Measurements from ENCODE around the gene NOTCH3. TPM values are rescaled to one million over a fixed set of nuclear protein-coding genes. Genes with fewer than 3 reads are reported as not detected.

NOTCH3 gene
- total and polyA plus RNA-seq, 2 of the 8 experiments (the other 6 are each of a cell fraction or from before 2014, with no cell fraction given), result 37.5 to 107 TPM

DNA sequence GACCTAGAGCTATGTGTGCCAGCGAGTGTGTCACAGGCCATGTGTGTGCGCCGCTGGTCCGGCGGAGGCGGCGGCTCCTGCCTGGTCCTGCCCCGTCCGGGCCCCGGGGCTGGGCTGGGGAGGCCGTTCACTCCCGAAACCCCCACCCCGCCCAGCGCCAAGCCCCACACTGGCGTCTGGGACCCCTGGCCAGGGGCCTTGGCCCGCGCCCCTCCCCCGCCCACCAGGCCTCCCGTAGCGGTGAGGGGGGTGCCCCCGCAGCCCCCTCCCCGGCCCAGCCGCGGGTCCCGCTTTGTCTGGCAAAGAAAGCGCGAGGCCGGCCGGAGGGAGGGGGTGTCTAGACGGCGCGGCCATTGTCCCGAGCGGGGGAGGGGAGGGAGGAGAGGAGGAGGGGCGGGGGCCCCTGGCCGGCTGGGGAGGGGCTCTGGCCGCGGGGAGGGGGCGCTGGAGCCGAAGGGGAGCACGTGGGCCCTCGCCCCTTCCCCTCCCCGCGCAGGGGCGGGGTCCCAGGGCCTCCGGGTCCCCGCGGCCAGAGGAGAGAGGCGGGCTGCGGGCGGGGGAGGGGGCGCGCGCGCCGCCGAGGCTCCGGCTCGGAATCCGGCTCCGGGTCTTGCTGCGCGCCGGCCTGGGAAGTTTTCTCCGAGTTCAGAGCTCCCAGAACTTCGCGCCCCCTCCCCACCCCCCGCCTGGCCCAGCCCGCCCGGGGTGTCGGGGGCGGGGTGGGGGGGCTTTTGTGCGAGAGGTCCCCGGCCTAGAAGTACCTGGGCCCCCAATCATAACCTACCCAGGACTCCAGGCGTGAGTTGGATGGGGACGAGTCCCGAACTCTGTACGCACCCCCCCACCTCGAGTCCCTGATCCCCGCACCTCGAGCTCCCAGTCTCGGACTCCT, 888 bp downstream of the NOTCH3 start (continued):
- TF ChIP-seq TAF7 (optimal IDR thresholded peaks at IDR 0.05; ENCODE audit: borderline replicate concordance, low read depth, low read length) (no peak), GABPA (IDR thresholded peaks at IDR 0.05; ENCODE audit: borderline replicate concordance, insufficient read depth, low read length) (no peak), ASH2L (IDR thresholded peaks at IDR 0.05; ENCODE audit: low read length) (peak; percentile 52), HDAC6 (IDR thresholded peaks at IDR 0.05; ENCODE audit: low read depth, low read length) (no peak), CREB1 (IDR thresholded peaks at IDR 0.05) (0 out of 2 replicates have a peak, but pooled peaks have one; percentile 15), EZH2 (IDR thresholded peaks at IDR 0.05; ENCODE audit: low read depth, low read length, severe bottlenecking) (no peak), KDM5A (IDR thresholded peaks at IDR 0.05; ENCODE audit: low read length) (no peak), EGR1 (IDR thresholded peaks at IDR 0.05; ENCODE audit: borderline replicate concordance, low read depth, low read length) (peak; percentile 81; the same call in 1 of the 2 replicates), TAF1 (IDR thresholded peaks at IDR 0.05; ENCODE audit: low read depth, low read length) (peak; percentile 62), TCF12 (IDR thresholded peaks at IDR 0.05; ENCODE audit: low read depth, low read length) (no peak), TEAD4 (IDR thresholded peaks at IDR 0.05; ENCODE audit: low read depth, low read length) (no peak), FOSL1 (IDR thresholded peaks at IDR 0.05; ENCODE audit: insufficient read depth, low read depth, low read length) (no peak), CEBPB (IDR thresholded peaks at IDR 0.05; ENCODE audit: low read depth, low read length) (no peak), RXRA (IDR thresholded peaks at IDR 0.05; ENCODE audit: insufficient read depth, low read depth, low read length) (no peak), CBX8 (IDR thresholded peaks at IDR 0.05; ENCODE audit: borderline replicate concordance, low read depth, low read length) (no peak), RBBP5 (IDR thresholded peaks at IDR 0.05; ENCODE audit: borderline replicate concordance, low read depth, low read length) (no peak), POU5F1 (IDR thresholded peaks at IDR 0.05; ENCODE audit: low read depth, low read length) (no peak), YY1 (IDR thresholded peaks at IDR 0.05; ENCODE audit: low read depth, low read length) (peak; percentile 63; the same call in 1 of the 2 replicates)
- TF ChIP-seq, protein P1, sequence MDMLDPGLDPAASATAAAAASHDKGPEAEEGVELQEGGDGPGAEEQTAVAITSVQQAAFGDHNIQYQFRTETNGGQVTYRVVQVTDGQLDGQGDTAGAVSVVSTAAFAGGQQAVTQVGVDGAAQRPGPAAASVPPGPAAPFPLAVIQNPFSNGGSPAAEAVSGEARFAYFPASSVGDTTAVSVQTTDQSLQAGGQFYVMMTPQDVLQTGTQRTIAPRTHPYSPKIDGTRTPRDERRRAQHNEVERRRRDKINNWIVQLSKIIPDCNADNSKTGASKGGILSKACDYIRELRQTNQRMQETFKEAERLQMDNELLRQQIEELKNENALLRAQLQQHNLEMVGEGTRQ (IDR thresholded peaks at IDR 0.05; ENCODE audit: low read length), result 0 out of 2 replicates have a peak, but pooled peaks have one; percentile 26
- TF ChIP-seq, protein P2, sequence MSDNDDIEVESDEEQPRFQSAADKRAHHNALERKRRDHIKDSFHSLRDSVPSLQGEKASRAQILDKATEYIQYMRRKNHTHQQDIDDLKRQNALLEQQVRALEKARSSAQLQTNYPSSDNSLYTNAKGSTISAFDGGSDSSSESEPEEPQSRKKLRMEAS (IDR thresholded peaks at IDR 0.05), result 0 out of 2 replicates have a peak, but pooled peaks have one; percentile 20
- TF ChIP-seq, protein P3, sequence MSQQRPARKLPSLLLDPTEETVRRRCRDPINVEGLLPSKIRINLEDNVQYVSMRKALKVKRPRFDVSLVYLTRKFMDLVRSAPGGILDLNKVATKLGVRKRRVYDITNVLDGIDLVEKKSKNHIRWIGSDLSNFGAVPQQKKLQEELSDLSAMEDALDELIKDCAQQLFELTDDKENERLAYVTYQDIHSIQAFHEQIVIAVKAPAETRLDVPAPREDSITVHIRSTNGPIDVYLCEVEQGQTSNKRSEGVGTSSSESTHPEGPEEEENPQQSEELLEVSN (IDR thresholded peaks at IDR 0.05), result no peak
- TF ChIP-seq, protein P4, sequence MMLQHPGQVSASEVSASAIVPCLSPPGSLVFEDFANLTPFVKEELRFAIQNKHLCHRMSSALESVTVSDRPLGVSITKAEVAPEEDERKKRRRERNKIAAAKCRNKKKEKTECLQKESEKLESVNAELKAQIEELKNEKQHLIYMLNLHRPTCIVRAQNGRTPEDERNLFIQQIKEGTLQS (IDR thresholded peaks at IDR 0.05; ENCODE audit: insufficient read depth, low read depth, low read length), result no peak

Data from H1 (cell line).